ENCODE data around the gene ABHD3.

GRCh38 chr18:21678859-21679258 is 25.7 kb downstream of the ABHD3 start:
- TF ChIP-seq, protein P1, sequence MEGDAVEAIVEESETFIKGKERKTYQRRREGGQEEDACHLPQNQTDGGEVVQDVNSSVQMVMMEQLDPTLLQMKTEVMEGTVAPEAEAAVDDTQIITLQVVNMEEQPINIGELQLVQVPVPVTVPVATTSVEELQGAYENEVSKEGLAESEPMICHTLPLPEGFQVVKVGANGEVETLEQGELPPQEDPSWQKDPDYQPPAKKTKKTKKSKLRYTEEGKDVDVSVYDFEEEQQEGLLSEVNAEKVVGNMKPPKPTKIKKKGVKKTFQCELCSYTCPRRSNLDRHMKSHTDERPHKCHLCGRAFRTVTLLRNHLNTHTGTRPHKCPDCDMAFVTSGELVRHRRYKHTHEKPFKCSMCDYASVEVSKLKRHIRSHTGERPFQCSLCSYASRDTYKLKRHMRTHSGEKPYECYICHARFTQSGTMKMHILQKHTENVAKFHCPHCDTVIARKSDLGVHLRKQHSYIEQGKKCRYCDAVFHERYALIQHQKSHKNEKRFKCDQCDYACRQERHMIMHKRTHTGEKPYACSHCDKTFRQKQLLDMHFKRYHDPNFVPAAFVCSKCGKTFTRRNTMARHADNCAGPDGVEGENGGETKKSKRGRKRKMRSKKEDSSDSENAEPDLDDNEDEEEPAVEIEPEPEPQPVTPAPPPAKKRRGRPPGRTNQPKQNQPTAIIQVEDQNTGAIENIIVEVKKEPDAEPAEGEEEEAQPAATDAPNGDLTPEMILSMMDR (conservative IDR thresholded peaks at IDR 0.05; ENCODE audit: low read depth, low read length) = no peak
- no peak for TF ChIP-seq EZH2 (IDR thresholded peaks at IDR 0.05; ENCODE audit: borderline replicate concordance, low read depth, low read length, poor library complexity, severe bottlenecking)

All from A673 (cell line).